Measurements from ENCODE around the gene CLASRP.
"Not testable (repeated sequence)": the region's sequence is repeated elsewhere in the genome, so short reads cannot be mapped to it uniquely, and the experiment has no call there.

CLASRP gene

GRCh38 chr19:45038931-45039893 lies at the start of gene CLASRP:
TSS of gene CLASRP (plus strand) at chr19:45039045. CDS start at chr19:45040213, 1,168 bp downstream.
- Histone ChIP-seq H3K4me1 (ENCODE audit: control insufficient read depth, insufficient read depth, low read length) (peaks cover 6% of the 10 kb centered on the region), H3K4me3 (ENCODE audit: low read depth, low read length) (peak within 1 kb of the TSS; percentile 96), H3K9ac (ENCODE audit: low read depth, low read length) (peak within 1 kb of the TSS; percentile 78), H3K36me3 (ENCODE audit: control insufficient read depth, insufficient read depth, low read length) (peaks cover 43% of the 10 kb centered on the region), H3K9me3 (ENCODE audit: control insufficient read depth, insufficient read depth, low read length) (no peaks in the 10 kb centered on the region), H3K27me3 (ENCODE audit: control insufficient read depth, insufficient read depth, low read length) (no peaks in the 10 kb centered on the region), H3K27ac (ENCODE audit: low read depth, low read length) (peak within 1 kb of the TSS; percentile 95)

GRCh38 chr19:44990459-44990858 lies 48.4 kb upstream of the CLASRP start:
- H3K9me3 ChIP-seq (ENCODE audit: control insufficient read depth, insufficient read depth, low read length), result no peaks in the 10 kb centered on the region
- H3K4me1 ChIP-seq (ENCODE audit: control insufficient read depth, insufficient read depth, low read length), result no peaks in the 10 kb centered on the region
- no peak overlapping the region for H3K27ac ChIP-seq (ENCODE audit: low read depth, low read length)
- no peaks in the 10 kb centered on the region for H3K27me3 ChIP-seq (ENCODE audit: control insufficient read depth, insufficient read depth, low read length)
- peaks cover 56% of the 10 kb centered on the region for H3K36me3 ChIP-seq (ENCODE audit: control insufficient read depth, insufficient read depth, low read length)
- no peak overlapping the region for H3K9ac ChIP-seq (ENCODE audit: low read depth, low read length)
- no peak overlapping the region for H3K4me3 ChIP-seq (ENCODE audit: low read depth, low read length)

DNA sequence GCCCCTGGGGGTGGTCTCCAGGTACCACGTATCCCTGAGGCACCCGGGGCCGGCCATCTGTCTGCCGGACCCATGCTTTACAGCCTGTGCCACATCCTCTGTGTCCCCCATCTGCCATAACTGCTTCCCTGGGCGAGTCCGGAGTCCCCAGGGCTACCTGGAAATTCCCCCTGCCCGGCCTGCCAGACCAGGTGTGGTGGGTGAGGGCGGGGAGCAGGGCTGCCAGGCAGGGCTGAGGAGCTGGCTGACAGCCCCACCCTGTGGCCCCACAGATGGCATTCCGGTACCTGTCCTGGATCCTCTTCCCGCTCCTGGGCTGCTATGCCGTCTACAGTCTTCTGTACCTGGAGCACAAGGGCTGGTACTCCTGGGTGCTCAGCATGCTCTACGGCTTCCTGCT lies 47.9 kb upstream of the CLASRP start:
- H3K27me3 ChIP-seq (ENCODE audit: control insufficient read depth, insufficient read depth, low read length), result no peaks in the 10 kb centered on the region
- H3K27ac ChIP-seq (ENCODE audit: low read depth, low read length), result no peak overlapping the region
- H3K4me3 ChIP-seq (ENCODE audit: low read depth, low read length), result no peak overlapping the region
- peaks cover 51% of the 10 kb centered on the region for H3K36me3 ChIP-seq (ENCODE audit: control insufficient read depth, insufficient read depth, low read length)
- no peaks in the 10 kb centered on the region for H3K4me1 ChIP-seq (ENCODE audit: control insufficient read depth, insufficient read depth, low read length)
- H3K9ac ChIP-seq (ENCODE audit: low read depth, low read length), result no peak overlapping the region
- no peaks in the 10 kb centered on the region for H3K9me3 ChIP-seq (ENCODE audit: control insufficient read depth, insufficient read depth, low read length)

GRCh38 chr19:44992336-44993163 lies 46.3 kb upstream of the CLASRP start:
- peaks cover 39% of the 10 kb centered on the region for H3K36me3 ChIP-seq (ENCODE audit: control insufficient read depth, insufficient read depth, low read length)

DNA sequence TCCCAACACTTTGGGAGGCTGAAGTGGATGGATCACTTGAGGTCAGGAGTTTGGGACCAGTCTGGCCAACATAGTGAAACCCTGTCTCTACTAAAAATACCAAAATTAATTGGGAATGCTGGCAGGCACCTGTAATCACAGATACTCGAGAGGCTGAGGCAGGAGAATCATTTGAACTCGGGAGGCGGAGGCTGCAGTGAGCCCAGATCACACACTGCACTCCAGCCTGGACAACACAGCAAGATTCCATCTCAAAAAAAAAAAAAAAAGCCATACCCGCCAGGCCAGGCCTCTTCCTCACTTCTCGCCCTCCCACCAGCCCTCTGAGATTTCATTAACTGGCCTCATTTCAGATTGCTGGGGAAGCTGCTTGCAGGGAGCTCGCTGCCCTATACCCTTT lies 45.3 kb upstream of the CLASRP start:
- no peak overlapping the region for H3K27ac ChIP-seq (ENCODE audit: low read depth, low read length)

More at GRCh38 chr19:44992336-44993163, 46.3 kb upstream of the CLASRP start:
- H3K9ac ChIP-seq (ENCODE audit: low read depth, low read length), result no peak overlapping the region
- H3K27me3 ChIP-seq (ENCODE audit: control insufficient read depth, insufficient read depth, low read length), result no peaks in the 10 kb centered on the region
- H3K4me1 ChIP-seq (ENCODE audit: control insufficient read depth, insufficient read depth, low read length), result no peaks in the 10 kb centered on the region
- no peak overlapping the region for H3K27ac ChIP-seq (ENCODE audit: low read depth, low read length)
- no peaks in the 10 kb centered on the region for H3K9me3 ChIP-seq (ENCODE audit: control insufficient read depth, insufficient read depth, low read length)
- no peak overlapping the region for H3K4me3 ChIP-seq (ENCODE audit: low read depth, low read length)

GRCh38 chr19:44993926-44994537 lies 44.8 kb upstream of the CLASRP start:
- Histone ChIP-seq H3K36me3 (ENCODE audit: control insufficient read depth, insufficient read depth, low read length) (peaks cover 35% of the 10 kb centered on the region), H3K9me3 (ENCODE audit: control insufficient read depth, insufficient read depth, low read length) (no peaks in the 10 kb centered on the region), H3K27me3 (ENCODE audit: control insufficient read depth, insufficient read depth, low read length) (no peaks in the 10 kb centered on the region), H3K4me1 (ENCODE audit: control insufficient read depth, insufficient read depth, low read length) (no peaks in the 10 kb centered on the region), H3K9ac (ENCODE audit: low read depth, low read length) (no peak overlapping the region), H3K4me3 (ENCODE audit: low read depth, low read length) (no peak overlapping the region), H3K27ac (ENCODE audit: low read depth, low read length) (no peak overlapping the region)

More for the DNA sequence above, 45.3 kb upstream of the CLASRP start:
- H3K36me3 ChIP-seq (ENCODE audit: control insufficient read depth, insufficient read depth, low read length), result peaks cover 35% of the 10 kb centered on the region
- no peaks in the 10 kb centered on the region for H3K9me3 ChIP-seq (ENCODE audit: control insufficient read depth, insufficient read depth, low read length)
- no peak overlapping the region for H3K9ac ChIP-seq (ENCODE audit: low read depth, low read length)
- H3K4me1 ChIP-seq (ENCODE audit: control insufficient read depth, insufficient read depth, low read length), result no peaks in the 10 kb centered on the region
- H3K4me3 ChIP-seq (ENCODE audit: low read depth, low read length), result no peak overlapping the region
- no peaks in the 10 kb centered on the region for H3K27me3 ChIP-seq (ENCODE audit: control insufficient read depth, insufficient read depth, low read length)

GRCh38 chr19:44998025-44998424 lies 40.8 kb upstream of the CLASRP start:
- no peaks in the 10 kb centered on the region for H3K4me1 ChIP-seq (ENCODE audit: control insufficient read depth, insufficient read depth, low read length)
- H3K4me3 ChIP-seq (ENCODE audit: low read depth, low read length), result no peak overlapping the region
- H3K27ac ChIP-seq (ENCODE audit: low read depth, low read length), result no peak overlapping the region

GRCh38 chr19:44999131-44999925 lies 39.5 kb upstream of the CLASRP start:
- not testable (repeated sequence) for H3K9me3 ChIP-seq (ENCODE audit: control insufficient read depth, insufficient read depth, low read length); H3K4me1 ChIP-seq (ENCODE audit: control insufficient read depth, insufficient read depth, low read length); H3K27me3 ChIP-seq (ENCODE audit: control insufficient read depth, insufficient read depth, low read length); H3K4me3 ChIP-seq (ENCODE audit: low read depth, low read length); H3K9ac ChIP-seq (ENCODE audit: low read depth, low read length); H3K36me3 ChIP-seq (ENCODE audit: control insufficient read depth, insufficient read depth, low read length); H3K27ac ChIP-seq (ENCODE audit: low read depth, low read length)

More at GRCh38 chr19:44998025-44998424, 40.8 kb upstream of the CLASRP start:
- H3K36me3 ChIP-seq (ENCODE audit: control insufficient read depth, insufficient read depth, low read length), result no peaks in the 10 kb centered on the region
- H3K9me3 ChIP-seq (ENCODE audit: control insufficient read depth, insufficient read depth, low read length), result no peaks in the 10 kb centered on the region
- no peak overlapping the region for H3K9ac ChIP-seq (ENCODE audit: low read depth, low read length)
- no peaks in the 10 kb centered on the region for H3K27me3 ChIP-seq (ENCODE audit: control insufficient read depth, insufficient read depth, low read length)

DNA sequence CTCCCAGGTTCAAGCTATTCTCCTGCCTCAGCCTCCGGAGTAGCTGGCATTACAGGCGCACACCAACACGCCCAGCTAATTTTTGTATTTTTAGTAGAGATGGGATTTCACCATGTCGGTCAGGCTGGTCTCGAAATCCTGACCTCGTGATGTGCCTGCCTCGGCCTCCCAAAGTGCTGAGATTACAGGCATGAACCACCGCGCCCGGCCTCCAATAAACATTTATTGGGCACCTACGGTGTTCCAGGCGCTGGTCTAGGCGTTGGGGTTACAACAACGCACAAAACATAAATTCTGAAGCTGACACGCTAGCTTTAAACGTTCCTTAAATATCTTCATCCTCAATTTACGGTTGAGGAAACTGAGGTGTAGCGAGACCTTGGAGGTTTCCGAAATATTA lies 38.2 kb upstream of the CLASRP start:
- H3K27me3 ChIP-seq (ENCODE audit: control insufficient read depth, insufficient read depth, low read length); H3K9ac ChIP-seq (ENCODE audit: low read depth, low read length); H3K9me3 ChIP-seq (ENCODE audit: control insufficient read depth, insufficient read depth, low read length); H3K27ac ChIP-seq (ENCODE audit: low read depth, low read length); H3K36me3 ChIP-seq (ENCODE audit: control insufficient read depth, insufficient read depth, low read length); H3K4me1 ChIP-seq (ENCODE audit: control insufficient read depth, insufficient read depth, low read length): not testable (repeated sequence)
- H3K4me3 ChIP-seq (ENCODE audit: low read depth, low read length), result peak overlapping the region; percentile 27; the same call in 1 of the 2 replicates

GRCh38 chr19:45001087-45001739 lies 37.6 kb upstream of the CLASRP start, which contains the start of gene RELB:
TSS of gene RELB (plus strand) at chr19:45001464. CDS start at chr19:45001580, 116 bp downstream.
- Histone ChIP-seq H3K36me3 (ENCODE audit: control insufficient read depth, insufficient read depth, low read length) (peaks cover 3% of the 10 kb centered on the region; the same call in 1 of the 2 replicates), H3K9me3 (ENCODE audit: control insufficient read depth, insufficient read depth, low read length) (no peaks in the 10 kb centered on the region), H3K4me1 (ENCODE audit: control insufficient read depth, insufficient read depth, low read length) (no peaks in the 10 kb centered on the region), H3K4me3 (ENCODE audit: low read depth, low read length) (peak within 1 kb of the TSS; percentile 78), H3K9ac (ENCODE audit: low read depth, low read length) (peak within 1 kb of the TSS; percentile 86), H3K27me3 (ENCODE audit: control insufficient read depth, insufficient read depth, low read length) (no peaks in the 10 kb centered on the region), H3K27ac (ENCODE audit: low read depth, low read length) (peak within 1 kb of the TSS; percentile 96)

Data from HUES48 (cell line).